Glutamatergic neuron (in vitro differentiated cells): ENCODE measurements around the gene SDC3. TPM values are rescaled to one million over a fixed set of nuclear protein-coding genes. Genes with fewer than 3 reads are reported as not detected.

Experiments used
- DNase-seq: peaks from one replicate; pipeline ENCODE4 v3.0.0; 2022
- H3K27ac Mint-ChIP-seq: one replicate; pipeline ENCODE4 v1.8.0; 2020; ENCODE audit warnings: mild to moderate bottlenecking, mixed read lengths, inconsistent platforms; ENCODE audit not compliant: unreplicated experiment
- H3K27me3 Mint-ChIP-seq: one replicate; pipeline ENCODE4 v1.8.0; 2020; ENCODE audit warnings: mild to moderate bottlenecking, moderate library complexity, mixed read lengths, inconsistent platforms; ENCODE audit not compliant: unreplicated experiment
- H3K36me3 Mint-ChIP-seq: one replicate; pipeline ENCODE4 v1.8.0; 2020; ENCODE audit warnings: mild to moderate bottlenecking, mixed read lengths, inconsistent platforms; ENCODE audit not compliant: unreplicated experiment
- H3K4me1 Mint-ChIP-seq: one replicate; pipeline ENCODE4 v1.8.0; 2020; ENCODE audit warnings: mild to moderate bottlenecking, low read depth, mixed read lengths, inconsistent platforms; ENCODE audit not compliant: unreplicated experiment
- H3K4me3 Mint-ChIP-seq: one replicate; pipeline ENCODE4 v1.8.0; 2020; ENCODE audit warnings: mild to moderate bottlenecking, mixed read lengths, inconsistent platforms; ENCODE audit not compliant: unreplicated experiment
- H3K9me3 Mint-ChIP-seq: one replicate; pipeline ENCODE4 v1.8.0; 2020; ENCODE audit warnings: mild to moderate bottlenecking, moderate library complexity, mixed read lengths, inconsistent platforms; ENCODE audit not compliant: unreplicated experiment
- total RNA-seq: library from RNA; stranded (reverse); fragmentation: NEBNext Ultra II Directional; extraction: Animal tissue kit (Norgen Biotek cat#: 25700); gene quantifications from one replicate; pipeline ENCODE4 v1.2.1, GENCODE V29; 2021; ENCODE audit not compliant: unreplicated experiment
- TF ChIP-seq, protein P1 (sequence below): fragments of 200-600 bp; sonication (generic); IDR thresholded peaks from one replicate; pipeline ENCODE4 v1.5.0; 2021; ENCODE audit not compliant: partially characterized antibody, unreplicated experiment

SDC3 gene
- total RNA-seq, 1 donor from 2014 or later = 41.7 TPM

- H3K36me3 Mint-ChIP-seq = peaks cover 7% of the 10 kb centered on the region
- no peak for DNase-seq
- TF ChIP-seq, protein P1, sequence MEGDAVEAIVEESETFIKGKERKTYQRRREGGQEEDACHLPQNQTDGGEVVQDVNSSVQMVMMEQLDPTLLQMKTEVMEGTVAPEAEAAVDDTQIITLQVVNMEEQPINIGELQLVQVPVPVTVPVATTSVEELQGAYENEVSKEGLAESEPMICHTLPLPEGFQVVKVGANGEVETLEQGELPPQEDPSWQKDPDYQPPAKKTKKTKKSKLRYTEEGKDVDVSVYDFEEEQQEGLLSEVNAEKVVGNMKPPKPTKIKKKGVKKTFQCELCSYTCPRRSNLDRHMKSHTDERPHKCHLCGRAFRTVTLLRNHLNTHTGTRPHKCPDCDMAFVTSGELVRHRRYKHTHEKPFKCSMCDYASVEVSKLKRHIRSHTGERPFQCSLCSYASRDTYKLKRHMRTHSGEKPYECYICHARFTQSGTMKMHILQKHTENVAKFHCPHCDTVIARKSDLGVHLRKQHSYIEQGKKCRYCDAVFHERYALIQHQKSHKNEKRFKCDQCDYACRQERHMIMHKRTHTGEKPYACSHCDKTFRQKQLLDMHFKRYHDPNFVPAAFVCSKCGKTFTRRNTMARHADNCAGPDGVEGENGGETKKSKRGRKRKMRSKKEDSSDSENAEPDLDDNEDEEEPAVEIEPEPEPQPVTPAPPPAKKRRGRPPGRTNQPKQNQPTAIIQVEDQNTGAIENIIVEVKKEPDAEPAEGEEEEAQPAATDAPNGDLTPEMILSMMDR = no peak
- H3K9me3 Mint-ChIP-seq = peaks cover 19% of the 10 kb centered on the region
- peaks cover 37% of the 10 kb centered on the region for H3K4me1 Mint-ChIP-seq
- H3K27me3 Mint-ChIP-seq = peaks cover 7% of the 10 kb centered on the region
- H3K4me3 Mint-ChIP-seq = no peak overlapping the region
- H3K27ac Mint-ChIP-seq = peak overlapping the region; percentile 65
Observed at GRCh38 chr1:30933874-30934252, 25.3 kb upstream of the SDC3 start.

DNA sequence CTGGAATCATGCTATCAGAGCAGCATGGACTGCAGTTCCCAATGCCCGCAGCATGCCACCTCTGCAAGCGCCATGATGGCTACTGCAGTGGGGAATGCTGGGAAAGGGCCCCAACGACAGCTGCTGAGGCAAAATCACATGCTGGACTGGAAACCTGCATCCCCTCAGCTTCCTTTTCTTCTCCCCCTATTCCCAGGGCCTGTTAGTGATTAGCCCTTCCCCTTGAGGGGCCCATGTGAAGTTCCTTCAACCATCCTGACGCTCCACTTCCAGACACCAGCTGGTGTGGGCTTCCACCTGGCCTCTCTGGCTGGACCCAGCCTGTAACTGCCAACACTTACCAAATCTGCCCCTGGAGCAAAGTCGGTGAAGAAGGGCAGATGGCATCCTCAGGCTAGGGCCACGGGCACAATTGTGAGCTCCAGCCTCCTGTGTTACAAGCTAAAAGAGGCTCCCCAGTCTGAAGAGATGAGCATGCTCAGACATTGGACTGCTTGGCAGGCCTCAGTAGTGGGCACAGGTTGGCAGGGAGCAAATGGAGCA, 22.1 kb upstream of the SDC3 start:
- H3K27me3 Mint-ChIP-seq = peaks cover 7% of the 10 kb centered on the region
- H3K27ac Mint-ChIP-seq = peak overlapping the region; percentile 82
- peaks cover 10% of the 10 kb centered on the region for H3K9me3 Mint-ChIP-seq
- H3K4me3 Mint-ChIP-seq = no peak overlapping the region
- TF ChIP-seq, protein P1 = no peak
- H3K4me1 Mint-ChIP-seq = peaks cover 31% of the 10 kb centered on the region
- no peak for DNase-seq
- H3K36me3 Mint-ChIP-seq = no peaks in the 10 kb centered on the region

DNA sequence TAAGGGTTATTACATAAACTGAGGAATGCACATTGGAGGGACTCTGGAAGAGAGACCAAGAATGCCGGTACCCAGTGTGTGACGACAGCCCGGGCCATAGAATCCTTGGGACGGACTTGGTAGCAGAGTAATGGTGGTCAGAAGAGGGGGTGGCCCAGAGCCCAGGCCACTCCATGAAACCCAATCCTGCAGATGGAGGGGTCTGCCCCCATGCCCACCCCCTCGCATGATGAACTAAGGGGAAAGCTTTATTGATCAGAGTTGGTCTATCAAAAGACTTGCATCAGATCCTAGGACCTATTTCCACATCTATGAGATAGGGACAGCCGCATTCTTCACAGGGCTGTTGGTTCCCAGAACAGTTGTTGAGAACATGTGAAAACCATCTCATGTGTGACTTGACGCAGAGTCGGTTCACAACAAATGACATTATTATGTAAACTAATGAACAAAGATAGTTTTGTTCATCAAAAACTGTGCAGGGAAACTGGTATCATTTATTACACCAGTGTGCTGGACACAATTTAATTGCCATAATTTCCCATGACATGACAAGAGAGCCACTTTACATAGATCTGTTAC, 21.5 kb upstream of the SDC3 start:
- peaks cover 27% of the 10 kb centered on the region for H3K4me1 Mint-ChIP-seq
- H3K4me3 Mint-ChIP-seq = no peak overlapping the region
- TF ChIP-seq, protein P1 = no peak
- peaks cover 7% of the 10 kb centered on the region for H3K27me3 Mint-ChIP-seq
- no peak for DNase-seq
- H3K36me3 Mint-ChIP-seq = no peaks in the 10 kb centered on the region
- H3K27ac Mint-ChIP-seq = peak overlapping the region; percentile 30
- H3K9me3 Mint-ChIP-seq = peaks cover 8% of the 10 kb centered on the region

DNA sequence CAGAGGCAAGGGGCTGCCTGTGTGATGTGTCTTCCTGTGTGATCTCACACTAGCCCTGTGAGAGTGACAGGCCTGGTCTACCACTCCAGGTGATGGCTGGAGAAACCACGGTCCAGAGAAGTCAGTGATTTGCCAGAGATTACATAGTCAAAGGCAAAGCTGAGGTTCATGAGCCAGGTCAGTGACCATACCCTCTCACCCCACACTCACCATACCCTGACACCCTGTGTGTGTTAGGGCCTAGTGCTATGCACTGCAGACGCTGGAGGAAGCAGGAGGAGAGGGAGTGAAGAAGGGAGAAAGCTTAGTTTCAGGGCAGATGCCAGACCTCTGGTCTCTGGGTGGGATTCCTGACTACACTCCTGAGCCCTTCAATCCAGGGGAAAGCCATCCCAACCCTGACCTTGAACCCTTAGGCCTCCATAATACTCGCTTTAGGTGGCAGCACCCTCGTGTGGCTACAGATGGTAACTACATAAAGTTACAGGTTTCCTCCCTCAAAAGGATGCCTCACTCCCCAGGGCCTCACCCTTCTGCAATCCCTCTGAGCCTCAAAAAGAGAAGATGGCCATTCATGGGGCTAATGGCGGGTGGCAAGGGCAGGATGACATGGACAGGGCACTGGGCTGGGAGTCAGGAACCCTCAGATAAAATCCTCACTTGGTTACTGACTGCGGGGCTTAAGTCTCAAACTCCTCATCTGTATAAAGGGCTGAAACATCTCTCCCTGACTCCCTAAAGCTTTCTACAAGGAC, 20.8 kb upstream of the SDC3 start:
- Mint-ChIP-seq H3K27me3 (peaks cover 7% of the 10 kb centered on the region), H3K4me1 (peaks cover 20% of the 10 kb centered on the region), H3K27ac (no peak overlapping the region), H3K4me3 (no peak overlapping the region), H3K36me3 (no peaks in the 10 kb centered on the region), H3K9me3 (peaks cover 3% of the 10 kb centered on the region)
- TF ChIP-seq, protein P1 = peak; percentile 83
- peak; percentile 72 for DNase-seq

GRCh38 chr1:30928789-30929134, 20.2 kb upstream of the SDC3 start:
- H3K4me1 Mint-ChIP-seq = peaks cover 16% of the 10 kb centered on the region

More at GRCh38 chr1:30928789-30929134, 20.2 kb upstream of the SDC3 start:
- H3K27me3 Mint-ChIP-seq = peaks cover 4% of the 10 kb centered on the region
- no peak overlapping the region for H3K27ac Mint-ChIP-seq
- TF ChIP-seq, protein P1 = no peak
- no peaks in the 10 kb centered on the region for H3K9me3 Mint-ChIP-seq
- no peak overlapping the region for H3K4me3 Mint-ChIP-seq
- H3K36me3 Mint-ChIP-seq = no peaks in the 10 kb centered on the region
- no peak for DNase-seq
